ENCODE data around the gene B4GALT5.

GRCh38 chr20:49635166-49635565, 78.5 kb downstream of the B4GALT5 start:
- TF ChIP-seq EZH2 (IDR thresholded peaks at IDR 0.05) (no peak), POLR2AphosphoS5 (IDR thresholded peaks at IDR 0.05; ENCODE audit: borderline replicate concordance, low read depth, low read length) (no peak), FOXP2 (optimal IDR thresholded peaks at IDR 0.05; ENCODE audit: control extremely low read depth, extremely low read length, insufficient read depth) (no peak)
